GM12872 (cell line): ENCODE measurements around the gene CNOT11.

Source experiments
- TF ChIP-seq, protein P1 (sequence below): IDR thresholded peaks from 3 replicates; pipeline ENCODE4 v1.5.1; 2011; ENCODE audit warnings: low read depth, mild to moderate bottlenecking, low read length, moderate library complexity; ENCODE audit not compliant: insufficient read depth

Gene CNOT11

DNA sequence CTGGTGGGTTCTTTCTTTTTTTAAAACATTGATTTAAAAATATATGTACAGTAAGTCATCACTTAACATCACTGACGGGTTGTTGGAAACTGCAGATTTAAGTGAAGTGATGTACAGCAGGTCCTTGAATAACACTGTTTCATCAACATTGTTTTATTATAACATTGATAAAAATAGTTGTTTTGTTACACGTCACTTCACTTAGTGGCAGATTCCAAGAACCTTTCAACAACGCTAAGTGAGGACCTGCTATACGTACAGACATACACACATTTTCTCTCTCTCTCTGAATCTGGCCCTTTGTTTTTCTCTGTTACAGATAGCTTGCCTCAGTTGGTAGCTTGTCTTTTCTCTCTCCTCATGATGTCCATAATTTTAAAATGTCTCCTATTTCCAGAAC, 9.5 kb downstream of the CNOT11 start:
- TF ChIP-seq, protein P1, sequence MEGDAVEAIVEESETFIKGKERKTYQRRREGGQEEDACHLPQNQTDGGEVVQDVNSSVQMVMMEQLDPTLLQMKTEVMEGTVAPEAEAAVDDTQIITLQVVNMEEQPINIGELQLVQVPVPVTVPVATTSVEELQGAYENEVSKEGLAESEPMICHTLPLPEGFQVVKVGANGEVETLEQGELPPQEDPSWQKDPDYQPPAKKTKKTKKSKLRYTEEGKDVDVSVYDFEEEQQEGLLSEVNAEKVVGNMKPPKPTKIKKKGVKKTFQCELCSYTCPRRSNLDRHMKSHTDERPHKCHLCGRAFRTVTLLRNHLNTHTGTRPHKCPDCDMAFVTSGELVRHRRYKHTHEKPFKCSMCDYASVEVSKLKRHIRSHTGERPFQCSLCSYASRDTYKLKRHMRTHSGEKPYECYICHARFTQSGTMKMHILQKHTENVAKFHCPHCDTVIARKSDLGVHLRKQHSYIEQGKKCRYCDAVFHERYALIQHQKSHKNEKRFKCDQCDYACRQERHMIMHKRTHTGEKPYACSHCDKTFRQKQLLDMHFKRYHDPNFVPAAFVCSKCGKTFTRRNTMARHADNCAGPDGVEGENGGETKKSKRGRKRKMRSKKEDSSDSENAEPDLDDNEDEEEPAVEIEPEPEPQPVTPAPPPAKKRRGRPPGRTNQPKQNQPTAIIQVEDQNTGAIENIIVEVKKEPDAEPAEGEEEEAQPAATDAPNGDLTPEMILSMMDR, result no peak

DNA sequence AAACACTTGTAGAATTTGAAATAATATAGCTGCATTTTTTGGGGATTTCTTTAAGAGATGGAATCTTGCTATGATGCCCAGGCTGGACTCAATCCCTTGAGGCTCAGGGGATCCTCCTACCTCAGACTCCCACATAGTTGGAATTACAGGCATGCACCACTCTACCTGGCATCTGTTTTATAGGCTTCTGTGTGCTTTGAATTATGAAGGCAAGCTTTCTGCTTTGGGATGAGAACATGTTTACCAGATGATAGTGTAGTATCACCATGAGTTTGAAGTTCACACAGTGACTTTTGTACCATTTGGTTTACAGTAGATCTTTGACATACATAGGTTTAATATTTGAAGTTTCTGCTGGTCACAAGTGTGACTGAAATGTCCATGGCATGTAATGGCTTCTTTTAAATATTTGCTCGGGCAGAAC, 10.7 kb downstream of the CNOT11 start:
- TF ChIP-seq, protein P1, result no peak

DNA sequence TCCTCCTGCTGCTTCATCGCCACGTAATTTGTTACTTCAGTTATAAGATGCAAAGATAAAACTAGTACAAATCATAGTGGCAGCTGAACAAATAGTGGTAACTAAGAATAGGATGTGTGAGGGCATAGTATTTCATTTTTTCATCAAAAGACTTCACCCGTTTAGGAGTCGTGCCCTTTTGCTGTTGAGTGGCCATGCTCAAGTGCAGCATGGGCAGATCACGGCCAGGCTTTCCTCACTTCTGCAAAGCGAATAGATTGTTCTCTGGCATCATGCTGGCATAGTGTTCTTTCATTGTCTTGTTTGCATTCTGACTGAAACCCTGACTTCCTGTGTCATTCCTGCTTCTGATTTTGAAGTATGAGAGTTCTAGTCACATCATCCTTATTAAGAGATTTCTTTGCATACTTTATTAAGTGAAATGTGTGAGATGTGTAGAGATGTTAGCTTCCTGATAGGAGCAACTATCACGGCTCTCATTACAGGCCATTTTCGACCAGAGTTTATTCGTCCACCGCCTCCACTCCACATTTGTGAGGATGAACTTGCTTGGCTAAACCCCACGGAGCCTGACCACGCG, 11.8 kb downstream of the CNOT11 start:
- TF ChIP-seq, protein P1, result no peak

DNA sequence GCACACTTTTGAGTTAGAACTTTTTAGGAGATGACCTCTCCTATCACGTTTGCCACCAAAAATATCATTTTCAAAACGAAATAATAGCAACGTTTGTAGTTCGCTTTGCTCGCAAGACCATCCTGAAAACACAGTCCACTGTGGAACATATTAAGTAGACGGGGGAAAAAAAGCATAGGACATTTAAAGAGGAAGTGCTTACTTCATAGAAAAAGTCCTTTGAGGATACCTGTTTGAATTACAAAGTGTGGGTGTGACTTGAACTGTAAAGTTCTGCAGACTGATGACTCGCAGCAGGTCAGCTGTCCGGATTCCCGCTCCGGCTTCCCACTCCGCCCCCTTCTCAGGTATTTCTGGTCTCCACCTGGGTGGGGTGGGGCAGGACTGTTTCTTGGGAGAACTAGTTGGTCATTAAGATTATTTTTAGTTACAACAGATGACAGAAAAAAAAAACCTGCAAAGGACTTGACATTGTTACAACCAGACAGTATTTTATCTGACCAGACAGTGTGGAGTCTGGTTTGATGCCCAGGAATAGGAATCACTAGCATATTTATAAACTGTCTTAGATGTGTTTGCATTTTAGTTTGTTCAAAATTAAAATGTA, 13.3 kb downstream of the CNOT11 start:
- TF ChIP-seq, protein P1, result no peak

DNA sequence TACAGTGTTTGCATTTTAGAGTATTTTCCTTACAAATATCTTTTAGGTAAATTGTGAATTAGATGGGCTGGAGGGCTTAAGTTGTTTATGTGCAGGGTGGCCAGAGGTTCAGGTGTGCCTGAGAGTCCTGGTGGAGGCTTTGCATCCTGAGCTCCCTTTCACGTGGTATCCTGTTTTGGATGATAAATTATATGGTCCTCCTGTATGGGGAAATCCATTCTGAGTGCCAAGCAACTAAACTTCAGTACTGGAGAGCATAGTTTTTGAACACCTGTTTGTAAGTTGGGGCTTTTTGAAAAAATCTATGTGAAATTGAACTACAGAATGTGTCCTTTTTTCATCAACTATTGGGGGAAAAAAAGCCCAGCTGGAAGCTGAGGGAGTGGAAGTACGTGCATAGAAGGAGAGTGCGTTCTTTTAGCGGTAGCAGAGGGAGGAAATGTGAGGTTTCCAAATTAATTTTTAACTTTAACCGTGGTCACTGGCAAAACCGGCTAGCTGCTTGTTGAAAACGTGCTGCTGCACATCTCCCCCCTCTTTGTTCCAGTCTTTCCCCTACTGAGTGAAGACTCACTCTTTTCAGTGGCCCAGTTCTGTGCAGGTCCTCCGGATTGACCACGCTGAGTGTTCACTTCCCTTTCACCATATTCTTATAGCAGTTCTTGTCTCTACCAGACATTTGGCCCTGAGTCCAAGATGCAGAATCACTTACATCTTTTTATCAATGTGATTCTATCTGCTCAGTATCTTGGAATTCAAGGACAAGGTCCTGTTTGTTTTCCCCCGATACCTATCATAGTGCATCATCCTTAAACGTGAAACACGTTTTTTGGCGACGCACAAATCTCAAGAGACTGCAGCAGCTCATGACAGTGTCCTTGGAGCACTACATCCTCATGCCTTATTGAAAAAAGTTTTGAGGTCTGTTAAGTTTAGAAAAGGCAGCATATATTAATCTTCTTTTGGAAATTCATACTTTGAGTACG, 15.3 kb downstream of the CNOT11 start:
- TF ChIP-seq, protein P1, result no peak

DNA sequence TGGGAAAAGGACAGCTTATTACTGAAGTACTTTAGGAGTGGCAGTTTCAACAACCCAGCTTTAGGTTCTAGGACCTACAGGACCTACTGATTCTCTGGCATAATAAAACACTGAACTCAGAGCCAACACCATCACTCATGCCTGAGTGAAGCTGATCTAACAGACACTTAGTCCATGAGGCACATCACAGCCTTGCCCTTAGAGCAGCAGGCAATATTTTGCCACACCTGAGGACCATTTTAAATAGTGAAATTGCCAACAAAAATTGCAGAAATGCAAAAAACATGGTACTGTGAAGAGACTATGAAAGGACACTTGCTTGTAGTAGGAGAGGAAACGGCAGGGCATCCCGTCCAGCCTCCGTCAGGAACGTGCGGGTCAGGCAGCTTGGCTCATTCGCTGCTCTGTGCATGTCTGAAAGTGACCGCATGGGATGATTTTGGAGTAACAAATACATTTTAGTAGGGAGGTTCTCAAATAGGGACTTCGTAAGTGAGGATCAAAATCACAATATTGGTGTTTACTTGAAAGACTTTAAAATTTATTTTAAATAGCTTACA, 18.1 kb downstream of the CNOT11 start:
- TF ChIP-seq, protein P1, result no peak

DNA sequence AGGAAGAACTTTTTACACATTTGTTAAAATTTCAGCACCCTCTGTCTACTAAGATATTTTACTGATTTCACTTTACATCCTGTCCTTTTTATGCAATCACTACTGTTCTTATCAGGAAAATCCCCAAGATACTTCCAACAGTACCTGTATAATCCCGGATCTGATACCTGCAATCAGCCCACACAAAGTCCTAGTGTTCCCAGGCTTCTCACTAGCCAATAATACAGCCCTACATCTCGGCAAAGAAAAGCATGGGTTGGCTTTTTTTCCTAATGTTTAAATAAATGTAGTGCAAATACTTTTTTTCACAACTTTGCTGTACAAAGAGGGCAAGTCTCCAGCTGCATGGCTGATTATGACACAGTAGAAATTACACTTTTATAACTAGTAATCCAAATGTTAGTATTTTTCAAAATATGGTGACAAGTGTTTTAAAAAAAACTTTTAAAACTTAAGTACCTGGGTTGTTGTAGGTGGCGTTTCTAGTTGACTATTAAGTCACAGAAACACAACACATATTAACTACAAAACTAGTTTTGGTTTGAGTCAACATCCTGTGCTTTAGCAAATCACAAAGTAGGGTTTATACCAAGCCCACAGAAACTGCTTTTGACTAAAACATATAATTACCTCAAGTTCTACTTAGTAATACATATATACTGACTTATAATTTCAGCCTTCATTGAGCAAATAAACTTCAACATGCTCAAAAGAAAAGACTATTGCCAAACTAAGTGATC, 19.5 kb downstream of the CNOT11 start:
- TF ChIP-seq, protein P1, result no peak
